Aorta (tissue), 5 donors: ENCODE data around the gene FGF12. TPM values are rescaled to one million over a fixed set of nuclear protein-coding genes. Genes with fewer than 3 reads are reported as not detected.

Source experiments
- ATAC-seq: fragments of 200-7000 bp; cut with Tn5 transposase; one replicate; pipeline ENCODE4 v1.9.1; 2022; ENCODE audit warnings: moderate library complexity; ENCODE audit not compliant: low FRiP score
- DNase-seq, 2 donors: peaks; one replicate each; pipeline ENCODE4 v3.0.0-alpha.2; 2020
- H3K27ac ChIP-seq, 2 donors: one replicate each; pipeline ENCODE4 v1.5.1; 2013; ENCODE audit warnings: low read length in 2 of 2, mild to moderate bottlenecking in 2 of 2, moderate library complexity in 2 of 2, control low read depth in 1 of 2, inconsistent platforms in 1 of 2, low read depth in 1 of 2
- H3K27me3 ChIP-seq, 2 donors: one replicate each; pipeline ENCODE4 v1.6.1; 2013; ENCODE audit warnings: control low read depth in 1 of 2, low read length in 1 of 2, mild to moderate bottlenecking in 1 of 2, moderate library complexity in 1 of 2; ENCODE audit not compliant: insufficient read depth in 2 of 2, control insufficient read depth in 1 of 2
- H3K36me3 ChIP-seq, 2 donors: one replicate each; pipeline ENCODE4 v1.6.1; 2013; ENCODE audit warnings: control low read depth in 1 of 2, low read length in 1 of 2, mild to moderate bottlenecking in 1 of 2; ENCODE audit not compliant: insufficient read depth in 2 of 2, control insufficient read depth in 1 of 2
- H3K4me1 ChIP-seq, 2 donors: one replicate each; pipeline ENCODE4 v1.6.1; 2013; ENCODE audit warnings: low read length in 2 of 2, control low read depth in 1 of 2, mild to moderate bottlenecking in 1 of 2, moderate library complexity in 1 of 2; ENCODE audit not compliant: insufficient read depth in 2 of 2, control insufficient read depth in 1 of 2
- H3K4me3 ChIP-seq, 2 donors: one replicate each; pipeline ENCODE4 v1.5.1; 2013; ENCODE audit warnings: low read length in 2 of 2, control low read depth in 1 of 2, mild to moderate bottlenecking in 1 of 2
- H3K9me3 ChIP-seq: one replicate; pipeline ENCODE4 v1.6.1; 2013; ENCODE audit warnings: mild to moderate bottlenecking, low read length; ENCODE audit not compliant: control insufficient read depth
- WGBS, 2 donors: extraction: QIAGEN DNeasy Blood & Tissue Kit; methylation state at CpG; one replicate each; pipeline ENCODE4 v1.1.7; 2013; 5-methylcytosine and 5-hydroxymethylcytosine counted together
- intact Hi-C, 2 donors: fragments of 100-400 bp; cut with DNase I; formaldehyde crosslinking; loops; one replicate each; pipeline versions ENCODE4 v1.14.2 to v1.15.0; 2022
- polyA plus RNA-seq, 2 donors: library from polyadenylated mRNA; stranded (reverse); fragments of 200-250 nt; gene quantifications; one replicate each; pipeline ENCODE4 v1.2.3, GENCODE V29; 2013
- total RNA-seq, 2 donors: library from RNA; stranded (reverse); fragmentation: NEBNext Ultra II Directional; extraction: Animal tissue kit (Norgen Biotek cat#: 25700); gene quantifications; one replicate each; pipeline ENCODE4 v1.2.1, GENCODE V29; 2021
- donor health status: healthy with polysubstance abuse.
- donor health status: Bipolar disorder and iron deficiency.
- donor health status: DM: no; HTN: no; CAD: no.
- donor health status: DM: no; HTN: no; CAD: no.
- donor health status: DM: yes; HTN: yes; CAD: no.

The FGF12 gene
- total and polyA plus RNA-seq, 4 donors: 0.05 to 1.2 (median 0.96) TPM

- Histone ChIP-seq H3K4me3 (no peak overlapping the region), H3K27me3 (no peaks in the 10 kb centered on the region), H3K4me1 (no peaks in the 10 kb centered on the region), H3K27ac (no peak overlapping the region), H3K36me3 (no peaks in the 10 kb centered on the region), H3K9me3 (no peaks in the 10 kb centered on the region)
- ATAC-seq (no peak), DNase-seq (no peak)
- intact Hi-C loops: no loop called here
- 58 to 60% methylated on average over 7 of the region's 7 CpGs for WGBS, 2 donors
Measured at GRCh38 chr3:192365571-192365970, 361.8 kb downstream of the FGF12 start.

GRCh38 chr3:192364316-192364715, 363.0 kb downstream of the FGF12 start:
- no peak for DNase-seq

GRCh38 chr3:192354687-192355086, 372.7 kb downstream of the FGF12 start:
- H3K27ac ChIP-seq: no peak overlapping the region
- no peaks in the 10 kb centered on the region for H3K4me1 ChIP-seq
- intact Hi-C loops: no loop called here
- no peak for DNase-seq
- no peak overlapping the region for H3K4me3 ChIP-seq
- no peaks in the 10 kb centered on the region for H3K9me3 ChIP-seq
- no peak for ATAC-seq
- WGBS, 2 donors: 48 to 53% methylated on average over 7 of the region's 7 CpGs
- no peaks in the 10 kb centered on the region for H3K27me3 ChIP-seq
- H3K36me3 ChIP-seq: no peaks in the 10 kb centered on the region

More at GRCh38 chr3:192364316-192364715, 363.0 kb downstream of the FGF12 start:
- Histone ChIP-seq H3K36me3 (no peaks in the 10 kb centered on the region), H3K9me3 (no peaks in the 10 kb centered on the region), H3K27ac (no peak overlapping the region), H3K27me3 (no peaks in the 10 kb centered on the region), H3K4me3 (no peak overlapping the region), H3K4me1 (no peaks in the 10 kb centered on the region)
- intact Hi-C loops: no loop called here
- no peak for ATAC-seq
- 6 to 15% methylated on average over 1 of the region's 1 CpG for WGBS, 2 donors

GRCh38 chr3:192352142-192352541, 375.2 kb downstream of the FGF12 start:
- Histone ChIP-seq H3K27ac (no peak overlapping the region), H3K27me3 (no peaks in the 10 kb centered on the region), H3K4me3 (no peak overlapping the region), H3K9me3 (no peaks in the 10 kb centered on the region), H3K36me3 (no peaks in the 10 kb centered on the region), H3K4me1 (no peaks in the 10 kb centered on the region)
- ATAC-seq: no peak
- DNase-seq: no peak
- intact Hi-C loops: no loop called here

- Histone ChIP-seq H3K36me3 (no peaks in the 10 kb centered on the region), H3K27ac (no peak overlapping the region), H3K4me1 (no peaks in the 10 kb centered on the region), H3K27me3 (no peaks in the 10 kb centered on the region), H3K4me3 (no peak overlapping the region), H3K9me3 (no peaks in the 10 kb centered on the region)
- ATAC-seq: no peak
- 27 to 35% methylated on average over 3 of the region's 3 CpGs for WGBS, 2 donors
- no peak for DNase-seq
- intact Hi-C loops: no loop called here
Measured at GRCh38 chr3:192351441-192351840, 375.9 kb downstream of the FGF12 start.

- Histone ChIP-seq H3K36me3 (no peaks in the 10 kb centered on the region), H3K9me3 (no peaks in the 10 kb centered on the region), H3K27ac (no peak overlapping the region), H3K27me3 (no peaks in the 10 kb centered on the region), H3K4me1 (no peaks in the 10 kb centered on the region), H3K4me3 (no peak overlapping the region)
- ATAC-seq (no peak), DNase-seq (no peak)
- intact Hi-C loops: no loop called here
- WGBS, 2 donors: 41% methylated on average over 1 of the region's 1 CpG
Measured at GRCh38 chr3:192340031-192340430, 387.3 kb downstream of the FGF12 start.

- WGBS, 2 donors: 79 to 80% methylated on average over 2 of the region's 2 CpGs
- H3K36me3 ChIP-seq: no peaks in the 10 kb centered on the region
- no peak overlapping the region for H3K27ac ChIP-seq
- no peak overlapping the region for H3K4me3 ChIP-seq
- H3K4me1 ChIP-seq: no peaks in the 10 kb centered on the region
- ATAC-seq (no peak), DNase-seq (no peak)
- no peaks in the 10 kb centered on the region for H3K9me3 ChIP-seq
- intact Hi-C loops: no loop called here
- no peaks in the 10 kb centered on the region for H3K27me3 ChIP-seq
Measured at GRCh38 chr3:192339214-192339613, 388.1 kb downstream of the FGF12 start.

- DNase-seq (no peak), ATAC-seq (no peak)
- 66 to 70% methylated on average over 5 of the region's 5 CpGs for whole genome bisulfite sequencing, 2 donors
- Histone ChIP-seq H3K4me1 (no peaks in the 10 kb centered on the region), H3K27me3 (no peaks in the 10 kb centered on the region), H3K36me3 (no peaks in the 10 kb centered on the region), H3K4me3 (no peak overlapping the region), H3K27ac (no peak overlapping the region), H3K9me3 (no peaks in the 10 kb centered on the region)
- intact Hi-C loops: no loop called here
Measured at GRCh38 chr3:192336286-192336685, 391.1 kb downstream of the FGF12 start.

- Histone ChIP-seq H3K27me3 (no peaks in the 10 kb centered on the region), H3K9me3 (no peaks in the 10 kb centered on the region), H3K4me3 (no peak overlapping the region), H3K4me1 (no peaks in the 10 kb centered on the region), H3K27ac (no peak overlapping the region), H3K36me3 (no peaks in the 10 kb centered on the region)
- 50 to 55% methylated on average over 6 of the region's 6 CpGs for WGBS, 2 donors
- no peak for DNase-seq
- intact Hi-C loops: no loop called here
- no peak for ATAC-seq
Measured at GRCh38 chr3:192332386-192333291, 394.7 kb downstream of the FGF12 start.
